ENCODE measurements around the gene MEMO1. TPM values are rescaled to one million over a fixed set of nuclear protein-coding genes. Genes with fewer than 3 reads are reported as not detected.

MEMO1 gene
- total and polyA plus RNA-seq, 11 donors, result 20.1 to 94.8 (median 53.0) TPM

DNA sequence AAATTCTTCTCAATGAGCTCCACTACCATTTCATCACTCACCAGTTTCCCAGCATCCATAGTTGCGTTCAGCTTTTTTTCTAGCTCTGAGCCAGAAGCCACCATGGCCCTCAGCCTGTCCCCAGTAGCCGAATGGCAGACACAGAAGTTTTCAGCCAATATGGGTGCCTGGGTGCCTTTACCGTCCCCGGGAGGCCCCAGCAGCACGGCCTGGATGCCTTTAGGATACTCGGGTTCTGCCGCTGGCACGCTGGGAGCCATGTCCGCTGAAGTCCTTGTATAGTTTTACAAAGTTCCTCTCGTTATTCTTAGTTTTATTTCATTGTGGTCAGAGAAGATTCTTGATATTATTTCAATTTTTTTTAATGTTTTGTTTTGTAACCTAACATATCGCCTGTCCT is 187.2 kb downstream of the MEMO1 start:
- H3K4me3 ChIP-seq, result no peak overlapping the region
- no peaks in the 10 kb centered on the region for H3K36me3 ChIP-seq
- DNase-seq (no peak), ATAC-seq (no peak)
- no peak for TF ChIP-seq POLR2A (IDR thresholded peaks at IDR 0.05)
- TF ChIP-seq, protein P1, sequence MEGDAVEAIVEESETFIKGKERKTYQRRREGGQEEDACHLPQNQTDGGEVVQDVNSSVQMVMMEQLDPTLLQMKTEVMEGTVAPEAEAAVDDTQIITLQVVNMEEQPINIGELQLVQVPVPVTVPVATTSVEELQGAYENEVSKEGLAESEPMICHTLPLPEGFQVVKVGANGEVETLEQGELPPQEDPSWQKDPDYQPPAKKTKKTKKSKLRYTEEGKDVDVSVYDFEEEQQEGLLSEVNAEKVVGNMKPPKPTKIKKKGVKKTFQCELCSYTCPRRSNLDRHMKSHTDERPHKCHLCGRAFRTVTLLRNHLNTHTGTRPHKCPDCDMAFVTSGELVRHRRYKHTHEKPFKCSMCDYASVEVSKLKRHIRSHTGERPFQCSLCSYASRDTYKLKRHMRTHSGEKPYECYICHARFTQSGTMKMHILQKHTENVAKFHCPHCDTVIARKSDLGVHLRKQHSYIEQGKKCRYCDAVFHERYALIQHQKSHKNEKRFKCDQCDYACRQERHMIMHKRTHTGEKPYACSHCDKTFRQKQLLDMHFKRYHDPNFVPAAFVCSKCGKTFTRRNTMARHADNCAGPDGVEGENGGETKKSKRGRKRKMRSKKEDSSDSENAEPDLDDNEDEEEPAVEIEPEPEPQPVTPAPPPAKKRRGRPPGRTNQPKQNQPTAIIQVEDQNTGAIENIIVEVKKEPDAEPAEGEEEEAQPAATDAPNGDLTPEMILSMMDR (IDR thresholded peaks at IDR 0.05), result no peak
- peaks cover 0 to 47% (median 12%) of the 10 kb centered on the region in 12 donors for H3K9me3 ChIP-seq
- no peak overlapping the region for H3K27ac ChIP-seq
- no peaks in the 10 kb centered on the region for H3K27me3 ChIP-seq
- H3K4me1 ChIP-seq, result no peaks in the 10 kb centered on the region
- 92 to 93% (median 92%) methylated on average over 11 of the region's 11 CpGs for WGBS, 4 donors
- intact Hi-C loops (cut with DNase I), result no loop called here

DNA sequence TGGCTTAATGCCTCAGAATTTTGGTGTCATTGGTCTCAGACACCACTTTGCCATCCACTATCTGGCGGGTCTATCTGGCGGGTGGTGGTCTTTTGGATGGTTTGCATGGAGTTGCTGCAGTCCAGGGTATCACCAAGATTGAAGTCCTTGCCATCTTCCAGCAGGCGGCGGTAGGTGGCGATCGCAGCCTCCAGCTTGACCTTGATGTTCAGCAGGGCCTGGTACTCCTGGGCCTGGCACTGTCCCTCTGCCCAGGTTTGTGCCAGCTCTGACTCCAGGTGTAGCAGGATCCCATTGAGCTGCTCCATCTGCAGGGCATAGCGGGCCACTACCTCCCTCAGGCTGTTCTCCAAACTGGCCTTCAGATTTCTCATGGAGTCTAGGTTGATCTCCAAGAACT is 188.2 kb downstream of the MEMO1 start:
- WGBS, 4 donors, result 90 to 94% (median 91%) methylated on average over 3 to 7 of the region's 7 CpGs
- peaks cover 0 to 55% (median 12%) of the 10 kb centered on the region in 12 donors for H3K9me3 ChIP-seq

More for the DNA sequence above, 188.2 kb downstream of the MEMO1 start:
- no peak overlapping the region for H3K27ac ChIP-seq
- ATAC-seq (no peak), DNase-seq (no peak)
- H3K4me3 ChIP-seq, result no peak overlapping the region
- no peak for TF ChIP-seq POLR2A (IDR thresholded peaks at IDR 0.05)
- TF ChIP-seq, protein P1 (IDR thresholded peaks at IDR 0.05), result no peak
- H3K4me1 ChIP-seq, result no peaks in the 10 kb centered on the region
- intact Hi-C loops (cut with DNase I), result no loop called here
- H3K27me3 ChIP-seq, result no peaks in the 10 kb centered on the region
- H3K36me3 ChIP-seq, result no peaks in the 10 kb centered on the region

Other genes with a start within 250 kb of the MEMO1 start
- gene DPY30, start 28.8 kb upstream of the MEMO1 start, total RNA-seq, result 10 to 100 TPM; 36.8 to 52.8 (median 41.6) TPM
- gene DPY30, start 28.8 kb upstream of the MEMO1 start, polyA plus RNA-seq, result 10 to 100 TPM; 64.3 to 86.5 TPM
- 10 to 100 TPM in 5 of 9 donors, 1 to 10 TPM in 4; 6.9 to 13.2 (median 10.2) TPM for gene SPAST, start 52.5 kb upstream of the MEMO1 start, total RNA-seq
- gene SPAST, start 52.5 kb upstream of the MEMO1 start, polyA plus RNA-seq, result 1 to 10 TPM; 2.6 to 5.7 TPM
- gene SLC30A6, start 154.9 kb upstream of the MEMO1 start, total RNA-seq, result 10 to 100 TPM; 10.1 to 18.8 (median 16.2) TPM
- gene SLC30A6, start 154.9 kb upstream of the MEMO1 start, polyA plus RNA-seq, result 10 to 100 TPM in 1 of 2 donors, 1 to 10 TPM in 1; 2.8 to 11.6 TPM